ENCODE results near the gene ABHD5.

ABHD5 gene

DNA sequence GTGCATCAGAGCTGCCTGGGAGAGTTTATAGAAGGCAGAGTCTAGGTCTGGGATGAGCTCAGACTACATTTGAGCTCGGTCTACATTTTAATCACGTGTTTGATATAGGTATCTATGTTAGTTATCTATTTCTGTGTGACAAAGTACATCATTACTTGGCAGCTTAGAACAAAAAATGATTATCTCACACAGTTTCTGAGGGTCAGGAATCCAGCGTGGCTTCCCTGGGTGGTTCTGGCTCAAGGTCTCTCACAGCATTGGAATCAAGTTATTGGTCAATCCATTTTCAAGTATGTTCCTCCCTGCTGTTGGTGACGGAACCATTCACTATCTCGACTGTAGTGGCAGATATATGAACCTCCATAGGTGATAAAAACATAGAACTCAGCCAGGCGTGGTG is 71.7 kb downstream of the ABHD5 start:
- no peak for DNase-seq (ENCODE audit: low read depth in 2 of 2)
- TF ChIP-seq, protein P1, sequence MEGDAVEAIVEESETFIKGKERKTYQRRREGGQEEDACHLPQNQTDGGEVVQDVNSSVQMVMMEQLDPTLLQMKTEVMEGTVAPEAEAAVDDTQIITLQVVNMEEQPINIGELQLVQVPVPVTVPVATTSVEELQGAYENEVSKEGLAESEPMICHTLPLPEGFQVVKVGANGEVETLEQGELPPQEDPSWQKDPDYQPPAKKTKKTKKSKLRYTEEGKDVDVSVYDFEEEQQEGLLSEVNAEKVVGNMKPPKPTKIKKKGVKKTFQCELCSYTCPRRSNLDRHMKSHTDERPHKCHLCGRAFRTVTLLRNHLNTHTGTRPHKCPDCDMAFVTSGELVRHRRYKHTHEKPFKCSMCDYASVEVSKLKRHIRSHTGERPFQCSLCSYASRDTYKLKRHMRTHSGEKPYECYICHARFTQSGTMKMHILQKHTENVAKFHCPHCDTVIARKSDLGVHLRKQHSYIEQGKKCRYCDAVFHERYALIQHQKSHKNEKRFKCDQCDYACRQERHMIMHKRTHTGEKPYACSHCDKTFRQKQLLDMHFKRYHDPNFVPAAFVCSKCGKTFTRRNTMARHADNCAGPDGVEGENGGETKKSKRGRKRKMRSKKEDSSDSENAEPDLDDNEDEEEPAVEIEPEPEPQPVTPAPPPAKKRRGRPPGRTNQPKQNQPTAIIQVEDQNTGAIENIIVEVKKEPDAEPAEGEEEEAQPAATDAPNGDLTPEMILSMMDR (IDR thresholded peaks at IDR 0.05; ENCODE audit: low read depth, low read length), result no peak
- no peak overlapping the region for H3K4me3 ChIP-seq (replicated peaks in 1 of 2; ENCODE audit: low read depth in 2 of 2, low read length in 2 of 2)

DNA sequence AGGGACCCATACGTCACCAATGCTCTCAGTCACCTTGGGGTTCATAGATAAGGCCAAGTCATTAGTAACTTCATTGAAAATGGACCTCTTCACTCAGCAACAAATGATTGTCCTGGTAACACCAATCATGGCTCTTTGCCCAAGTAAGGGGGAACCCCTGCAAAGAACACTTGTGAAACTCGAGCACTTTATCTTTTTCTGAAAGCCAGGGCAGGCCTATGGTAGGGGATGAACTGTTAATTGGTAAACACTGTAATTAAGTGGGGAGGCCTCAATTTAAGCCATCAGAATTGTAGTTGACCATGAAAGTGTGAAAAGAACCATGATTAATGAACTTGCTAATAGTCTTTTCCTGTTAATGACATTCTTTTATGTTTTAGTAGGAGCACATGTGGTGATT is 73.3 kb downstream of the ABHD5 start:
- TF ChIP-seq, protein P1 (IDR thresholded peaks at IDR 0.05; ENCODE audit: low read depth, low read length), result no peak
- H3K4me3 ChIP-seq (replicated peaks in 1 of 2; ENCODE audit: low read depth in 2 of 2, low read length in 2 of 2), result no peak overlapping the region
- DNase-seq (ENCODE audit: low read depth in 2 of 2), result no peak

DNA sequence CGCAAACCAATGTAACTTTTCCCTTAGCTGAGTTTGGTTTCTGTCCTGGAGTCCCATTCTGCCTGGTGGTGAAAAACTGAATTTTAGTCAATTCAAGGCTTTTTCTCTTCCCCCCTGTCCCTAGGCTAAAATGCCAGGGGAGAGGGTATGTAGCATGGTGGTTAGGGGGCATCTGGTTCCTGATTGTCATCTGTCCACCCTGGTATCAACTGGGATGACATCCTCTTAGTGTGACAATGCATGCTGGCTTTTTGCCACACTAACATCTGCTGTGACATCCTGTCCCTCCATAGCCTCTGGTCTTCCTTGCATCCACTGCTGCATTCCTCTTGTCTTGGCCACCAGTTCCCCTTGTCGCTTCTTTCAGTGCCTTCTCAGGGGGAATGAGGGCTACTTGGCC is 73.7 kb downstream of the ABHD5 start:
- no peak for DNase-seq (ENCODE audit: low read depth in 2 of 2)
- TF ChIP-seq, protein P1 (IDR thresholded peaks at IDR 0.05; ENCODE audit: low read depth, low read length), result no peak
- no peak overlapping the region for H3K4me3 ChIP-seq (replicated peaks in 1 of 2; ENCODE audit: low read depth in 2 of 2, low read length in 2 of 2)

DNA sequence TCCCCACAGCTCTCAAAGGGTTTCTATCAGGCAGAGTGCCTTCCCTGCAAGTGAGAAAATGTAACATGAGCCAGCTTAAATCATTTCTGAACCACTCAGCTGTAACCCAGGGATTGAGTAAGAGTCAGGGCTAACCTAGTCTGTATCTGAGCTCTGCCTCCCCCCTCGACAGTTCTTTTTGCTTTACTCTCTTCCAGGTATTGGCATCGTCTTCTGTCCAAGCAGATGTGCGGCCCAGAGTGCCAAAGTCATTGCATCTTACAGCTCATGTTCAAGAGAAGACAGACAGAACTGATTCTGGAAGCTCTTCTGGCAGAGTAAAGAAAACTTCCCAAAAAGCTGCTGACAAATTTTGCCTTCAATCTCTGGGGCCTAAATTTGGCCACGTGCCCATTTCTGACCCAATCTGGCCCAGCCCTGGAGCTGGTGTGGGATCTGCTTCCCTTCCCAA is 74.8 kb downstream of the ABHD5 start:
- TF ChIP-seq, protein P1 (IDR thresholded peaks at IDR 0.05; ENCODE audit: low read depth, low read length), result no peak
- H3K4me3 ChIP-seq (replicated peaks in 1 of 2; ENCODE audit: low read depth in 2 of 2, low read length in 2 of 2), result no peak overlapping the region
- peak; percentile 60 to 64 for DNase-seq (ENCODE audit: low read depth in 2 of 2)

DNA sequence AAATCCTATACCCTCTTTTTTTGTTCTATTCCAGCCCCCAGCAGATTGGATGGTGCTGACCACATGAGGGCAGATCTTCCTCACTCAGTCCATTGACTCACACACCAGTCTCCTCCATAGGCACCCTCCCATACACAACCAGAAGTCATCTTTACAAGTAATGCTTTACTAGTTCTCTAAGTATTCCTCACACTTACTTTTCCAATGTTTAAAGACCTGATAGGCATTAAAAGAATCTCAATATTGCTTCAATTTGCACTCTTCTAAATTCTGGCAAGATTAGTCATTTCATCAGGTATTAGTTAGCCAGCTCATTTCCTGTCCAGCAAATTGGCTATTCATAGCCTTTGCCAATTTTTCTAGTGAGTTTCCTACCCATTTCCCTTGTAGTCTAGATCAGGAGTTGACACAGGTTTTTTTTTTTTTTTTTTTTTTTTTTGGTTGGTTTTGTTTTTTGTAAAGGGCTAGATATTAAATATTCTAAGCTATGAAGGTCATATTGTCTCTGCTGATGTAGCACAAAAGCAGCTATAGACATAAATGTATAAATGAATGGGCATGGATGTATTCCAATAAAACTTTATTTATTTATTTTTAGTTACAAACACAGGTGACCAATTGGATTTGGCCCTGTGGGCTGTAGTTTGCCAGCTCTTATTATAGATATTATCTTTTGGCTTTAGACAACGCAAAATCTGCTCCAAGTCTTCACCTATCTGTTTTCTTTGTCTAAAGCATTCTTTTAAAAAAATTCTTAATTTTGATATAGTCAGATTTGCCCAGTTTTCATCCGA is 76.1 kb downstream of the ABHD5 start:
- H3K4me3 ChIP-seq (replicated peaks in 1 of 2; ENCODE audit: low read depth in 2 of 2, low read length in 2 of 2), result no peak overlapping the region
- TF ChIP-seq, protein P1 (IDR thresholded peaks at IDR 0.05; ENCODE audit: low read depth, low read length), result peak; percentile 10
- DNase-seq (ENCODE audit: low read depth in 2 of 2), result peak; percentile 49 to 81

DNA sequence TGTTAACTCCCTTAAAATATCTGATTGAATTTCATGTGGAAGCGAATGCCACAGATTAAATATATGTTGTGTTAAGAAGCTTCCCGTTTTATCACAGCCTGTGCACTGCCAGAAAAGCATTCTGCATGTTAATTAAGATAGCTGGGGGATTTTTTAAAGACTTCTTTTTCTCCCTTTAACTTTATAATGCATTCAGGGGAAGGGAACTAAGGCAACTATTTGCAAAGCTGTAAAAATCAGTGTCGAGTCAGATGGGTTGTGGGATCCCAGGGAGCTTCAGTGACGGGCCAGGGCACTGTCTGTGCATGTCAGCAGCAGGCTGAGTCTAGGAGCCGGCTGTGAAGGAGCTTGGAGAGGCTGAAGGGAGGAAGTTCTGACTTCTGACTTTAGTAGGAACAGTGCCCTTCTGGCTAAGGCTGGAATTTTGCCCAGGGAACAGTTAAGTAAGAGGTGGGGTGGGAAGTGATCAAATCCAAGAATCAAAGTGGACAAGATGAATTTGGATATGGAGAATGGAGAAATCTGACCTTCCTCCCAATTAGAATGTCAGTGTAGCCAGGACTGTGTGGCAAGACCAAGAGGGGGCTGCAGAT is 77.7 kb downstream of the ABHD5 start:
- DNase-seq (ENCODE audit: low read depth in 2 of 2), result peak; percentile 51 to 88
- TF ChIP-seq, protein P1 (IDR thresholded peaks at IDR 0.05; ENCODE audit: low read depth, low read length), result no peak
- H3K4me3 ChIP-seq (replicated peaks in 1 of 2; ENCODE audit: low read depth in 2 of 2, low read length in 2 of 2), result no peak overlapping the region
